HG03469 (cell line): ENCODE results near the gene DRD1.
A peak's percentile ranks its signal among the peaks of the same experiment; 100 is the strongest.
"Not testable (repeated sequence)": the region's sequence is repeated elsewhere in the genome, so short reads cannot be mapped to it uniquely, and the experiment has no call there.

Experiments
- ATAC-seq: cut with Tn5 transposase; IDR thresholded peaks from one replicate; pipeline ENCODE4 v1.9.1; 2021; ENCODE audit warnings: mild to moderate bottlenecking, moderate library complexity, moderate number of reproducible peaks; ENCODE audit not compliant: unreplicated experiment

Gene DRD1

DNA sequence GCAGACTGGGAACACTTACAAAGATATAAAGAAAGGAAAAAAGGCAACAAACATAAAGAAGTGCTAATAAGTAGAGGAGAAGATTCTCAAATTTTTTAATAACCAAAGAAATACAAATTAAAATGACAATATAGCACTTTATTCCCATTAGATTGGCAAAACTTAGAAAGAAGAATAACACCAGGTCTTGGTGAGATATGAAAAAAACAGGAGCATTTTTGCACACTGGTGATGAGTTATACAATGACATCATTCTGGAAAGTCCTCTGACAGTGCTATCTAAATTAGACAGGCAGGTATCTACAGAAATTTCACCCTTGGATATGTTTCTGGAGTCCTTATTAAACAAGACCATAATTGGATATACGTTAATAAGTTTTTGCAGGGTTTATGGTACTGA lies 24.9 kb upstream of the DRD1 start:
- ATAC-seq = no peak

DNA sequence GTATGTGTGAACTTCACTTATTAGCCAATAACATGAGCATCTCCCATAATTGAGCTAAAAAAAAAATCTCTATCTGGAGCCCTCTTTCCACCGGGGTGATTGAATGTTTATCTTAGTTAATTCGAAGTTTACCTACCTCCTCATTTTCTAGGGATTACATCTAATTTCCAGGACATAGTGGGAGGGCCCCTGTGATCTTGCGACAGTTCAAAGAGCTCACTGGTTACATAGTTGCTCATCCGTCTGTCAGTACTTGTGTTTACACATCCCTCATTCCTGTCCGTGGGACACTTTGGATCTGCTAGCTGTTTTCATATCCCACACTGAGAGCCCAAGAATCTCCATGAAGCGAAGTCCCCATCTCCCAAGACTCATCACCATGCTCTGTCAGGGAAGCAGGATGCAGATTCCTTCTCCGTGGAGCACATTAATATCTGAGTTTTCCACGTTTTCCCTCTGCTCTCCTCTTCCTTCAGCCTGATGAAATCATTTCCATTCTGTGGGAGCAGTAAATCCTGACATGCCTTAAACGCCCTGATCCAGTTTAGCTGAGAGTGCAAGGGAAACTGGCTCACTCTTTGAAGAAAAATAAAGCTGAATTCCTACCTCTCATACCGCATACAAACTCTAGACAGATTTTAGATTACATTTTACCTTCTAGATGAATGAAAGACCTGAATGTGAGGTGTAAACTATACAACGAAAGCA lies 24.2 kb upstream of the DRD1 start:
- ATAC-seq = no peak

DNA sequence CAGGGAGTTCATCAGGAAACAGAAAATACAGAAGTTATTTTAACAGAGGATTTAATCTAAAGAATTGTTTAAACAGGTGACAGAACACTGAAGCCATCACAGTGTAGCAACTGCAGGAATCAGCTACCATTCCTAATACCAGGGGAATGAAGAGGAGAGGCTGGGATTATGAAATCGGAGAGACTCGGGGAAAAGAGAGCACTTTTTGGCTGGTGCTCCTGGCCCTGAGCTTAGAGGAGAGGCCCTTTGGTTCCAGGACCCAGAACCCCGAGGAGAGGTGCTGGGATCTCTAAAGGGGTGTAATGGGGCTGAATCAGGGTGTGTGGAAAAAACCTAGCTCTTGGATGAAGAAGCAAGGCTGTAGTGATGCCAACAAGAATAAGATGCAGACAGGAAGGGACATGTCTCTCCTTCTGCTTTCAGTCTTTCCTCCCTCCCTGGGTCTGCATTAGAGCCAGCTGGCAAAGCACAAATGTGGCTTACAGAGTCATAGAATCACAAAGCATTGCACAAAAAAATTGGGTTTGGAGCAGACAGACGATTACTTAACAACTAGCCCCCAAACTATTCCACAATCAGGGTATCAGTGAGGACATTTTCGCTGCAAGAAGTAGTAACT lies 22.8 kb upstream of the DRD1 start:
- ATAC-seq = no peak

DNA sequence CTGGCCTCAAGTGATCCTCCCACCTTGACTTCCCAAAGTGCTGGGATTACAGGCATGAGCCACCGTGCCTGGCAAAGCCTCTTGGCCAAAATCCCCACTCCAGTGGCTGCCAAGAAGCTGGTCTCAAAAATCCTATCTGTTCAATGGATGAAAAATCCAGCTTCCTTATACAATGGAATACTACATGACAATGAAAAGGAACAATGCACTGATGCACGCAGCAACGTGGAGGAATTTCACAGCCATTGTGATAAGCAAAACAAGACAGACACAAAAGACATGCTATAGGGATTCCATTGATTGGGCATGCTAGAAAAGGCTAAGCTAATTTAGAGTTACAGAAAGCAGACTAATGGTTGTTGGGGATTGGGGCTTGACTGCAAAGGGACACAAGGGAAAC lies 21.3 kb upstream of the DRD1 start:
- ATAC-seq = no peak

DNA sequence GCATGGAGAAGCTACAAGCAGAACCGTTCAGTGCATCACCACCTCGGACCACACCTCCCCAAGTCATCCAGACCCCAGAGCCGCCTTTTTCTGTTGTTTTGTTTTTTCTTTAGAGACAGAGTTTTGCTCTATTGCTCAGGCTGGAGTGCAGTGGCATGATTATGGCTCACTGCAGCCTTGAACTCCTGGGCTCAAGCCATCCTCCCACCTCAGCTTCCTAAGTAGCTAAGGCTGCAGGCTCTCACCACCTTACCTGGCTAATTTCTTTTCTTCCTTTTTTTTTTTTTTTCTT lies 20.9 kb upstream of the DRD1 start:
- ATAC-seq = no peak

DNA sequence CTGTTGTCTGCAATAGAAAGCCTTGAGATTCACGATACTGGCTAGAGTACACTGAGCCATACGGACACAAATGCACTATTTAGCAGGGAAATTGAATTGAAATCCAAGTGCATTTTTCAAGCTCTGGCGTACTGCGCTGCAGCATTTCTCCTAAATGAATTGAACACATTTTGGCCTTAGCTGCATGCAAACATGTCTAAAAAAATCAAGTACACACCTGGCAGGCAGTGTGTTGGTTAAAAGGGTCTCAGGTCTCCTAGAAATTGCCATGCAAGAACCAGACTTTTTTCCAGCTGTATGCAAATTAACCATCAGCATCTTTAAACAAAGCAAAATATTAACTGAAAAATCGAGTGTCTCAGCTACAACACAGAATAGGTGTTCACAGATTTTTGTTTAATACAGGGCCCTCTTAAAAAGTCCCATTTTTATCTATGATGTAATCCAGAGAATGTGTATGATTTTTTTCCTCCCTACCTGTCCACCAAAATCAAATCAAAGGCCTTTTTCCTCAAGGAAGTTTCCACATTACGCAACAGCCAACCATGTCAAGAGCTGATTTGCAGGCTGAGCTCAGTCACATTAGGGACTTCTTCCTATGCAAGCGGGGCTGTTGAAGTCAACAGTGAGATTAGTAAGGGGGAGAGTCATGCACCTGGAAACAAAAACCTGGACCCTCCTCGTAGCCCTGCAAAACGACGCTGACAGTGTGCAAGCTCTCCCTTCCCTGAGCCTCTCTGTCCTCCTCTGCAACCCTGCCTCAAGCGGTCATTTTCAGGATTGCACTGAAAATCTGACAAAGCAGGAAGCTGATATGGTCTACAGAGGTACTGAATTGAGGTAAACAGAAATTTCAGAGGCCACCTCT lies 20.3 kb upstream of the DRD1 start:
- peak; percentile 98 for ATAC-seq

DNA sequence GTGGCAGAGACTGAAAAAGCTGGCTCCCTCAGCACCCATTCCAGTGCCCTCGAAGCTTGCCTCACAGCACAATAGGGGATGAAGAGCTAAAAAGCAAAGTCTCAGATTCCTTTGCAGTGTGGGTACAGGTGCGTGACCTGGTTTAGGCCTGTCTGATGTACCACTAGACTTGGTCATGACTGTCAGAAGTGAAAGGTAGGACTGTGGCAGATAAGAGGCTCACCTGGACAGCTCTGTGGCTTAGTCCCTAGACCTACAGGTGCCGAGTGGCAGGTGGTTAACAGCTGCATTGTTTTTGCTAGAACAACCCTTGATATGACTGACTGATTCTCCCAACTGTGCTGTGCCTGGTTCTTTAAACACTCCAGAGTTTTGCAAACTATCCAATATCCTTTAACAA lies 19.7 kb upstream of the DRD1 start:
- no peak for ATAC-seq

DNA sequence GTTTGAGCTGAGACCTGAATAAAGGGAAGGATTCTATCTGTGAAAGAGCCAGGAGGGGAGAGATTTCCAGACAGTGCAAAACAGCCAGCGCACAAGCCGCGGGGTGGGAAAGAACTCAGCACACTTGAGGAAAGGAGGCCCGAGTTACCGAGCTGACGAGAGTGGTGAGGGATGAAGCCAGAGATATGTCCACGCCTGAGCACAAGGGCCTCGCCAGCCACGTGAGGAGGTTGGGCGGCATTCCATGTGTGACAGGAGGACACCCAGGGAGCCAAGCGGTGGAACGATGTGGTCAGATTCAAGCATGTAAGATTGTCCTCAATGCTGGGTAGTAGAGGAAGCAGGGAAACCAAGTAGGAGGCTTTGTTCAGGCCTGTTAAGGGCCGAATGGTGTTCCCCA lies 17.4 kb upstream of the DRD1 start:
- no peak for ATAC-seq

DNA sequence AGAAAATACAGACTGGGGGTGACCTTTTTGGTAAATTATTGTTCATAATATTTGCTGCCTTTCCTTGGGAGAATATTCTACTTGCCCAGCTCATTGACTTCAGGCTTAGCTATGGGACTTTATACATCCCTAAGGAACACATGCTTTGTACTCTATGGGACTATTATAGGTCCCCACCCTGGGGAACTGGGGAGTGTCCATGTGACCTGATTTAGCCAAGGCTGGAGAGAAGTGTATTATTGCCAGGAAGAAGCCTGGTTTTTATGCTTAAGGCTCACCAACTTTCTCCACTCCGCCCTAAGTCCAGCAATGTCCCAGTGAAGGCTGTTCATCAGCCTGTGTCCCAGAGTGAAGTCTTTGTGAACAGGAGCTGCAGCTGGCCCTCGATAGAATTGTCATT lies 16.6 kb upstream of the DRD1 start:
- ATAC-seq = no peak

DNA sequence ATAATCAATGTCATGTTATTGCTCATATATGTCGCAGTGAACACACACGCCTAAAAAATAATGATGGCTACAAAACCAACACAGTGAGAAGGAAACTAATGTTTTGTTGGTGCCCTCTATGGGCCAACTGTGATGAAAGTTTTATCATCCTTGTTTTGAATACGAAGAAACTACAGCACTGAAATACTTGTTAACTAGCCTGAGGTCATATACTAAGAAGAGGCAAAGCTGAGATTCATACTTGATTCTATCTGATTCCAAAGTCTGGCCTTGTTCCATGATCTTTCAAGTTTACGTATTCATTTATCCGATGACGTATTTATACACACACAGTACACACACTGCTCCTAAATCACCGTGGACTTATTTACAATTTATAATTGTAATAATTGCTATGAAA lies 16.1 kb upstream of the DRD1 start:
- no peak for ATAC-seq

DNA sequence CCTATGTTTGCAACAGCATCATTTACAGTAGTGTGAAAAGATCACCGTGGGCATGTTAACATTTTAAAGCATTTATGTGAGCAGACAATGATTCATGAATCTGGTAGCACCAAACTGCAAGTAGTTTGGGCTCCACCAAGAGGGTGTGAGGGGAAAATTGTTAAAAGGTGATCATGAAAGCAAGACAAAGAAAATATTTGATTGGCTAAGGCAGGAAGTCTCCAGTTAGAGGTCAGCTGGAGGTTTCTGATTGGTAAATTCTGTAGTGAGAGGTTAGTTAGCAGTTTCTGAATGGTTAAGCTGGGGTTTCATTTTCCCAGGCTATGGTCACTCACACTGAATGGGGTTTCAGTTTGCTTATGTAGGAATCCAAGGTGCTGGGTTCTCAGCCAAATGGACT lies 13.5 kb upstream of the DRD1 start:
- ATAC-seq = peak; percentile 83

DNA sequence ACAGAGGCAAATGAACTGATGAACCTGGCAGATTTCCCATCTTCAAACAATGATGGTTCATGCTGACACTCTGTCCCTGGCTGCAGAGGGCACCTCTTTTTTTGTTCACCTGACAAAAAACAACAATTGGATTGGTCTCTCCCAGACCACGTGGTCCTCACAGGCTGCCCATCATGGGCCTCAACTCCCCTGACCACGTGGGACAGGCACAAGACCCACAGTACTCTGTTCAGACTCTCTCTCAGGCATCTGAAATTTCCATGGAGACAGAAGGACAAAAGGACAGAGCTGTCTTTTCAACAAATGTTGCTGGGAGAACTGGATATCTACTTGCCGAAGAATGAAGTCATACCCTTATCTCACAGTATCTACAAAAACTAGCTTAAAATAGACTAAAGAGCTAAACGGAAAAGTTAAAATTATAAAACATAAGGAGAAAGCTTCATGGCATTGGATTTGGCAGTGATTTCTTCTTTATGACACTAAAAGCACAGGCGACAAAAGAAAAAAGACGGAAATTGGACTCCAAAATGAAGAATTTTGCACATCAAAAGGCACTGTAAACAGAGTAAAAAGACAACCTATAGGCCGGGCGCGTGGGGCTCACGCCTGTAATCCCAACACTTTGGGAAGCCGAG lies 12.2 kb upstream of the DRD1 start:
- ATAC-seq = no peak

DNA sequence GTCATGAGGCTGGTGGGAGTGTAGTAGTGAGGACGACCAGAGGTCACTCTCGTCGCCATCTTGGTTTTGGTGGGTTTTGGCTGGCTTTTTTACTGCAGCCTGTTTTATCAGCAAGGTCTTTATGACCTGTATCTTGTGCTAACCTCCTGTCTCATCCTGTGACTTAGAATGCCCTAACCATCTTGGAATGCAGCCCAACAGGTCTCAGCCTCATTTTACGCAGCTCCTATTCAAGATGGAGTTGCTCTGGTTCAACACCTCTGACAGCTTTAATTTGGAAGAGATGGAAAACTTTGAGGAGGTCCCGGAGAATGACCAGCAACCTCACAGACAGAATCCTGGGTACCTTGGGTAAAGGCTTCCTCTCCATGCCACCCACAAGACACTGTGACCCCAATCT lies 10.4 kb upstream of the DRD1 start:
- not testable (repeated sequence) for ATAC-seq

DNA sequence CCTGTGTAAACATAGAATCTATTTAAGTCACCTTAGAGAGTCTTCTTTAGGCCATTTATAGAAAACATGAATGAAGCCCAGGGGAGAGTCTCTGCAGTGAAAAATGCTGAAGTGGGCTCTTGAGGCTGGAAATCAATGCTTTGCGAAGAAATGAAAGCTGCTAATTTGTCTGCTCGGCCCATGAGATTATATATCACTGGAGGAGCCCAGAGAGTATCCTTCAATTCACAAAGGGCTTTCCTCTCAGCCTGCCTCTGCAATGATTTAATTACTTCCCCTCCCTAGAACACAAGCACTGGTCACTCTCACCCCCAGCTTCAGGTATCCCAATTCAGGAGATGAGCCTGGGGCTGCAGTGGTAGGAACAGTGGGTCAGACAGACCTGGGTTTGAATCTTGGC lies 8.2 kb upstream of the DRD1 start:
- ATAC-seq = no peak

DNA sequence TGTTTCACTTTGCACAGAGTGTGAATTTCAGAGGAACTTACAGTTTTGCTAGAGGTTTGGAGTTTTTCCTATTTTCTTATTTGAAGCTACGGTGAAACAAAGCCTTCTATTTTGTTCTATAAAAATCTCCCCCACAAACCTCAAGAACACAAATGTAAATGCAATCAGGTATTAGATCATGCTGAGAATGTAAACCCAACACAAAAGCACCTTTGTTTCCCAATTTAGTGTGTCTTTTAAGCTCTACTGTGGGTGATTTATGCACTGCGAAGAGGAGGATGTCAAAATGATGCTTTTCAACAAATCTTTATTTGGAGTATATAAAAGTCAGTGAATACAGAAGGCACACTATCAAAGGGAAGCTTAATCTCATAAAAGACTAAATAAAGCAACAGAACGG lies 4.3 kb upstream of the DRD1 start:
- ATAC-seq = no peak

DNA sequence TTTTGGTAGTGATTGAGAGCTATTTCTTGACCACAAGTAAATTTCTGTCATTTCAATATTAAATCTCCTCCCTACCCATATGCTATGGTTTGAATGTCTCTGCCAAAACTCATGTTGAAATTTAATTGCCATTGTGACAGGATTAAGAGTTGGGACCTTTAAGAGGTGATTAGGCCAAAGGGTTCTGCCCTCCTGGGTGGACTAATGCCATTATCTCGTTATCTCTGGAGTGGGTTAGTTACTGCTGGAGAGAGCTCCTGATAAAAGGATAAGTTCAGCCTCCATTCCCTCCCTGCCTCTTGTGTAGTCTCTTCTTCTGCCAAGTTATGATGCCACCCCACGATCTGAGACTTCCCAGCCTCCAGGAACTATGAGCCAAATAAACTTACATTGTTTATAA lies 3.6 kb upstream of the DRD1 start:
- ATAC-seq = no peak

DNA sequence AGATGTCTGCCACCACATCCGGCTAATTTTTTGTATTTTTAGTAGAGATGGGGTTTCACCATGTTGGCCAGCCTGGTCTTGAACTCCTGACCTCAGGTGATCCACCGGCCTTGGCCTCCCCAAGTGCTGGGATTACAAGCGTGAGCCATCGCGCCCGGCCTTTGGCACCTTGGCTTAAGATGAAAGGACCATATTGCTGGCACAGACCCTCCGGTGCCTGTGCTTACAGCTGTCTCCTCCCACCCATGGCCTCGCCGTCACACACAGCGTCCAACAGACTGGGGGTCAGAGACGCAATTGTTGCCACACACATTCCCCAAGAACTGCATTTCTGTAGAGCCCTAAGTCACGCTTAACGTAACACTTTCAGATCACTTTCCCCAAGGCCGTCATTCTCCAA lies 2.4 kb upstream of the DRD1 start:
- ATAC-seq = not testable (repeated sequence)

DNA sequence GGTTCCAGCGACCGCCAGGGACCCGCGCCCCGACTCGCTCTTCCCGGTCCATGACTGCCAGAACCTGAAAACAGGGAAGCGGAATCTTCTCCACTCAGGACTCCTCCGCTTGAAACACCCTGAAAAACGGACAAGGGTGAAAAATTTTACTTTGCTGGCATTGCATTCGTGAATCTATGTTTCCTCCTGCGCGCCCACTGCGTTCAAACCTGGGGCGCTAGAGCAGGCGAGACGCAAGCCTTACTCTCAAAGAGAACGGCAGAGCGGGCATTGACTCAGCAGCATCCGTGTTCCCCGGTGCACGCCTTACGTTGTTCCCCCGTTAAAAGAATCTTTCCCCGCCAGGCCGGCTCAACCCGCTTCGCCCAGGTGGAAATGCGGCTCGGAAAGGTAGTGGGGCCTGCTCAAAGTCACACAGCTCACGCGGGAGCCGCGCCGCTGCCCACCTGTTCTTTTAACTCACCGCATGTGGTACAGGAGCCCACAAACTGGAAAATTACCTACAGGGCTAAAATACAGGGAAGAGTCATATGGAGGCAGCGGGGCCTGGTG lies 999 bp upstream of the DRD1 start:
- ATAC-seq = no peak

DNA sequence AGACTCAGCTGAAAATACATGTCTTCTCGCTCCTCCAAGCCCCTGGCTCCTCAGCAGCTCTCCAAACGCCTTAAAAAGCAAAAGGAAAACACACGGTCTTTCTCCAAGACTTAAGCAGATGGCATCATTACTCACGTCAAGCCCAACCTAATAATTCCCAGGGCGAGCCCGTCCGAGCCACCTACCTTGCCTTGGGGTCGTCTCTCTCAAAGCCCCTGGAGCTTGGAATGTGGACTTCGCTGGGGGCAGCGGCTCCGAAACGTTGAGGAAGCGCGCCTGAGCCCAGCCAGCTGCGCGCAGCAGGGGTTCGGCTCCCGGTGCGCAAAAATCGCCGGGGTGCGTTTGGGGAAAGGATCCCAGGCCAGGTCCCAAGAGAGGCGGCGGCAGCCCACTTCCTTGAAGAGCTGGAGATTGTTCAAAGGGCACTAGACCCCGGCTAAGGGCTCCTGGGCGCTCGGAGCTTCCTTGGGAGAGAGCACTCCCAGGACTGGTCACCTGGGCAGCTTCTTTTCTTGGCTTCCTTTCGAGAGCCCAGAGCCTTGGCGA lies 395 bp downstream of the DRD1 start:
- ATAC-seq = no peak

DNA sequence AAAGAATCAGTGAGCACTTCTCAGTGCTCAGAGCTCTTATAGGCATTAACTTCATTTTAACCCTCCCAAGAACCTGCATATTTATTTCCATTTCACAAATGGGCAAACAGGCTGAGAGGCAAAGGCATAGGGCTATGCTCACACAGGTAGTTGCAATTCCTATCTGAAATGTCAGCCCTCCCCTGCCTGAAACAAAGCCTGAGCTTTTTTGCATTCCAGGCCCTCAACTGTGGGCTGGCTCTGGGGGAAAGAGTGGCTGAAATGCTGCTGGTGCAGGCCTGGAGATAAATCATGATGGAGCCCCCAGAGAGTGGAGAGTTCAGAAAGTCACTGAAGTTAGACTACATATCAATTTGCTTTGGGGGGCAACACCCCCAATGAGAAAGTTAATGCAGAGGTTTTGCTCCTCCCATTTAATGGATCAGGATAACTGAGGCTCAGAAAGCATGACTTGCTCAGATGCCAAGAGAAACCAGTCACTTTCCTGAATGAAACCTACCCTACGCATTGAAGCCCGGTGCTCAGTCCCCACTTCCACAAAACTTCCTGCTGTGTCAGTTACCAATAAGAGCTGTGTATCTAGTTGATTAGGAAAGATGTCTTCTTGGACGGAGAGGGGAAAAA lies 5.6 kb downstream of the DRD1 start:
- no peak for ATAC-seq

DNA sequence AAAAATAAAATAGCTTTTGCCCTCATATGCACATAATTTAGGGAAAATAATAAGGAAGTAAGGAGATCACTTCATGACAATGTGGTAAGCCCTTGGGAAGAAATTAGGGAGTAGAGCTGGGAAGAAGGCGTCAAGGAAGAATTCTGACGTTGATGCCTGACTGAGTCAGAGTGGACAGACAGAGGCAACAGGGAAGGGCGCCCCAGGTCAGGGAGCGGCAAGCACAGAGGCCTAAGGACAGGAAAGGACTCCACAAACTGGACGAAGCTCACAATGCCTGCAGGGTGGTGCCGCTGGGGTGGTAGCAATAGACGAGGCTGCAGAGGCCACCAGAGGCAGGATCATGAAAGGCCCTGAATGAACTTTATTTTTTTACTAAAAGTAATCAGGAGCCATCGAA lies 7.6 kb downstream of the DRD1 start:
- no peak for ATAC-seq
